K562 (cell line): ENCODE results near the gene DGLUCY. TPM values are rescaled to one million over a fixed set of nuclear protein-coding genes. Genes with fewer than 3 reads are reported as not detected.

Experiments
- ATF1 ChIP-seq, 2 experiments: fragments of 450-650 bp in 1 of 2; IDR thresholded peaks; 2 replicates each; pipeline ENCODE4 v1.6.1; 2016; ENCODE audit warnings: missing compliant biosample characterization in 1 of 2, missing genetic modification characterization in 1 of 2
- E2F3 ChIP-seq: fragments of 250-450 bp; sonication (Bioruptor Pico); IDR thresholded peaks from 2 replicates; pipeline ENCODE4 v1.4.0; 2020; ENCODE audit warnings: mild to moderate bottlenecking
- ILF3 ChIP-seq: fragments of 450-650 bp; IDR thresholded peaks from 2 replicates; pipeline ENCODE4 v1.6.1; 2018; ENCODE audit warnings: antibody characterized with exemption, mild to moderate bottlenecking, moderate library complexity, borderline replicate concordance
- MNT ChIP-seq, 2 experiments: fragments of 450-650 bp; conservative IDR thresholded peaks; 2 replicates each; pipeline ENCODE4 v1.6.1; 2017; ENCODE audit warnings: mild to moderate bottlenecking in 2 of 2, moderate library complexity in 2 of 2
- MTA1 ChIP-seq: fragments of 450-650 bp; IDR thresholded peaks from 2 replicates; pipeline ENCODE4 v1.6.1; 2017; ENCODE audit warnings: borderline replicate concordance
- NUFIP1 ChIP-seq: fragments of 450-650 bp; IDR thresholded peaks from 2 replicates; pipeline ENCODE4 v1.6.1; 2018; ENCODE audit not compliant: partially characterized antibody
- RNF2 ChIP-seq: sonication (generic); IDR thresholded peaks from 2 replicates; pipeline ENCODE4 v1.6.1; 2016
- VEZF1 ChIP-seq: fragments of 200-800 bp; sonication (Bioruptor generic); IDR thresholded peaks from 2 replicates; pipeline ENCODE4 v1.6.1; 2017; ENCODE audit warnings: missing genetic modification characterization, missing compliant biosample characterization
- ZFP36 ChIP-seq: fragments of 150-350 bp; IDR thresholded peaks from 2 replicates; pipeline ENCODE4 v1.6.1; 2018; ENCODE audit warnings: low read length, low read depth; ENCODE audit not compliant: partially characterized antibody
- ZNF23 ChIP-seq: fragments of 250-450 bp; sonication (Bioruptor Pico); IDR thresholded peaks from 2 replicates; pipeline ENCODE4 v1.4.0; 2020; ENCODE audit warnings: mild to moderate bottlenecking
- polyA plus RNA-seq, 8 experiments: library from polyadenylated mRNA; depleted of rRNA in 4 of 8; stranded (reverse) in 5 of 8; unstranded in 3 of 8; fragments of >200 nt; fragmentation: Nextera tagmentation in 2 of 8; fragmentation: Illumina TruSeq in 1 of 8; extraction: Ambion mirVana in 2 of 8; extraction: Trizol in 1 of 8; gene quantifications; 2 replicates each; pipeline versions ENCODE4 v1.2.1 to v1.2.3, GENCODE V29; 2011 to 2014; ENCODE audit warnings: inconsistent platforms in 1 of 8, missing spikeins in 1 of 8
- total RNA-seq, 7 experiments: library from RNA; depleted of rRNA in 6 of 7; stranded (reverse); fragments of >200 nt in 6 of 7; fragmentation: Illumina TruSeq in 2 of 7; extraction: Trizol in 2 of 7; gene quantifications; 2 replicates each; pipeline versions ENCODE4 v1.2.1 to v1.2.3, GENCODE V29; 2011 to 2021; ENCODE audit warnings: low replicate concordance in 1 of 7
- TF ChIP-seq, protein P1 (sequence below), 2 experiments: fragments of 450-650 bp; formaldehyde crosslinking in 1 of 2; IDR thresholded peaks; 2 replicates each; pipeline versions ENCODE4 v1.4.0 to v1.6.1; 2014 to 2020; ENCODE audit warnings: mild to moderate bottlenecking in 2 of 2, borderline replicate concordance in 1 of 2, low read depth in 1 of 2
- TF ChIP-seq, protein P2 (sequence below), 2 experiments: fragments of 450-650 bp in 1 of 2; IDR thresholded peaks; 2 replicates each; pipeline ENCODE4 v1.6.1; 2011 to 2017; ENCODE audit warnings: low read depth in 2 of 2, antibody characterized with exemption in 1 of 2, borderline replicate concordance in 1 of 2, low read length in 1 of 2, mild to moderate bottlenecking in 1 of 2, mixed read lengths in 1 of 2; ENCODE audit not compliant: control insufficient read depth in 1 of 2

The DGLUCY gene
- total and polyA plus RNA-seq, 9 of the 15 experiments (the other 6 are each of a cell fraction or from before 2014, with no cell fraction given): 9.9 to 28.4 (median 21.0) TPM

DNA sequence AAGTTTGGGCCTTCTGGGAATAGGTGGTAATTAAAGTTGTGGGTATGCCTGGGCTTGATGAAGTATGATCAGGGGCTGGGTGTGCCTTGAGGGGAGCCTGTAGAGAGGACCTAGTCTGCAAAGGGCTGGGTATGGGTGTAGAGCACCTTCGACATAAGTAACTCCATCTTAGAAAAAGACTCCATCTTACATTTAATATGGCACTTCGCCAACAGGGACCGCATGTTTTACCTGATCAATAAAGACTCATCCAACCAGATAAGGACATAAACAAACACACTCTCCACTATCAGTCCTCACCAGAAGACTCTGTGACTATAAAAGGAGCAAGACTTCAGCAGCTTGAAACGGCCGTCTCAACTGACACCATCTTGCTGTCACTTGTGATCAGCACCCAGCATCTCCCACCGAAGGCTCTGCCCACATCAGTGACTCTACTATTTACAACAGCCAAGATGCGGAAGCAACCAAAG lies 154.1 kb downstream of the DGLUCY start (continued):
- TF ChIP-seq, protein P1, sequence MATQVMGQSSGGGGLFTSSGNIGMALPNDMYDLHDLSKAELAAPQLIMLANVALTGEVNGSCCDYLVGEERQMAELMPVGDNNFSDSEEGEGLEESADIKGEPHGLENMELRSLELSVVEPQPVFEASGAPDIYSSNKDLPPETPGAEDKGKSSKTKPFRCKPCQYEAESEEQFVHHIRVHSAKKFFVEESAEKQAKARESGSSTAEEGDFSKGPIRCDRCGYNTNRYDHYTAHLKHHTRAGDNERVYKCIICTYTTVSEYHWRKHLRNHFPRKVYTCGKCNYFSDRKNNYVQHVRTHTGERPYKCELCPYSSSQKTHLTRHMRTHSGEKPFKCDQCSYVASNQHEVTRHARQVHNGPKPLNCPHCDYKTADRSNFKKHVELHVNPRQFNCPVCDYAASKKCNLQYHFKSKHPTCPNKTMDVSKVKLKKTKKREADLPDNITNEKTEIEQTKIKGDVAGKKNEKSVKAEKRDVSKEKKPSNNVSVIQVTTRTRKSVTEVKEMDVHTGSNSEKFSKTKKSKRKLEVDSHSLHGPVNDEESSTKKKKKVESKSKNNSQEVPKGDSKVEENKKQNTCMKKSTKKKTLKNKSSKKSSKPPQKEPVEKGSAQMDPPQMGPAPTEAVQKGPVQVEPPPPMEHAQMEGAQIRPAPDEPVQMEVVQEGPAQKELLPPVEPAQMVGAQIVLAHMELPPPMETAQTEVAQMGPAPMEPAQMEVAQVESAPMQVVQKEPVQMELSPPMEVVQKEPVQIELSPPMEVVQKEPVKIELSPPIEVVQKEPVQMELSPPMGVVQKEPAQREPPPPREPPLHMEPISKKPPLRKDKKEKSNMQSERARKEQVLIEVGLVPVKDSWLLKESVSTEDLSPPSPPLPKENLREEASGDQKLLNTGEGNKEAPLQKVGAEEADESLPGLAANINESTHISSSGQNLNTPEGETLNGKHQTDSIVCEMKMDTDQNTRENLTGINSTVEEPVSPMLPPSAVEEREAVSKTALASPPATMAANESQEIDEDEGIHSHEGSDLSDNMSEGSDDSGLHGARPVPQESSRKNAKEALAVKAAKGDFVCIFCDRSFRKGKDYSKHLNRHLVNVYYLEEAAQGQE (IDR thresholded peaks at IDR 0.05; ENCODE audit: borderline replicate concordance): no peak
- TF ChIP-seq, protein P1 (CRISPR knock-in tag; IDR thresholded peaks at IDR 0.05; ENCODE audit: low read depth): peak; percentile 78; the same call in 1 of the 2 replicates
- TF ChIP-seq RNF2 (peak; percentile 60; the same call in 1 of the 2 replicates), MNT (conservative IDR thresholded peaks at IDR 0.05) (peak; percentile 32 to 71; a peak in 2 of 4 replicates), ZNF23 (CRISPR knock-in tag) (peak; percentile 87), E2F3 (peak; percentile 95), ILF3 (no peak), ATF1 (CRISPR knock-in tag; IDR thresholded peaks at IDR 0.05) (no peak), ATF1 (tag; IDR thresholded peaks at IDR 0.05) (peak; percentile 72), MTA1 (0 out of 2 replicates have a peak, but pooled peaks have one; percentile 28), NUFIP1 (peak; percentile 79), ZFP36 (no peak), VEZF1 (peak; percentile 80)
- TF ChIP-seq, protein P2, sequence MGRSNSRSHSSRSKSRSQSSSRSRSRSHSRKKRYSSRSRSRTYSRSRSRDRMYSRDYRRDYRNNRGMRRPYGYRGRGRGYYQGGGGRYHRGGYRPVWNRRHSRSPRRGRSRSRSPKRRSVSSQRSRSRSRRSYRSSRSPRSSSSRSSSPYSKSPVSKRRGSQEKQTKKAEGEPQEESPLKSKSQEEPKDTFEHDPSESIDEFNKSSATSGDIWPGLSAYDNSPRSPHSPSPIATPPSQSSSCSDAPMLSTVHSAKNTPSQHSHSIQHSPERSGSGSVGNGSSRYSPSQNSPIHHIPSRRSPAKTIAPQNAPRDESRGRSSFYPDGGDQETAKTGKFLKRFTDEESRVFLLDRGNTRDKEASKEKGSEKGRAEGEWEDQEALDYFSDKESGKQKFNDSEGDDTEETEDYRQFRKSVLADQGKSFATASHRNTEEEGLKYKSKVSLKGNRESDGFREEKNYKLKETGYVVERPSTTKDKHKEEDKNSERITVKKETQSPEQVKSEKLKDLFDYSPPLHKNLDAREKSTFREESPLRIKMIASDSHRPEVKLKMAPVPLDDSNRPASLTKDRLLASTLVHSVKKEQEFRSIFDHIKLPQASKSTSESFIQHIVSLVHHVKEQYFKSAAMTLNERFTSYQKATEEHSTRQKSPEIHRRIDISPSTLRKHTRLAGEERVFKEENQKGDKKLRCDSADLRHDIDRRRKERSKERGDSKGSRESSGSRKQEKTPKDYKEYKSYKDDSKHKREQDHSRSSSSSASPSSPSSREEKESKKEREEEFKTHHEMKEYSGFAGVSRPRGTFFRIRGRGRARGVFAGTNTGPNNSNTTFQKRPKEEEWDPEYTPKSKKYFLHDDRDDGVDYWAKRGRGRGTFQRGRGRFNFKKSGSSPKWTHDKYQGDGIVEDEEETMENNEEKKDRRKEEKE (IDR thresholded peaks at IDR 0.05; ENCODE audit: borderline replicate concordance in 1 of 2, control insufficient read depth in 1 of 2, low read depth in 2 of 2, low read length in 1 of 2): no peak
